ENCODE measurements around the gene ASB15.

Gene ASB15

DNA sequence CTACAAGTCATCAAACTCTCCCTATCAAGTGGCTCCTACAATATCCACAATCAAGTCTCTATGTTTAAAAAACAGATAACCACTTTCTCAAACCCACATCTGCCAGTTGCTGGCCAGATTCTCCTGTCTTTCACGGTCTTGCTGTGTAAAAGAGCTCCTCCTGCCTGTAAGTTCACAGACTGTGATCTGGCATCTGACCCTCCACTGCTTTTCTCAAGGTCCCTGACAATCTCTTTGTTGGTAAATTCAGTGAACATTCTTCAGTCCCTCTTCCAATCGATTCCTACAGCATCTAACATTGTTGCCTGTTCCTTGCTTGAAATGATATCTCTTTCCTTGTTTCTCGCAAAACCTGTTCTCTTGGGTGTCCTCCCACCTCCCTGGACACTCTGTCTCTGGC is 35.6 kb downstream of the ASB15 start:
- no peak for DNase-seq (ENCODE audit: low spot score)

DNA sequence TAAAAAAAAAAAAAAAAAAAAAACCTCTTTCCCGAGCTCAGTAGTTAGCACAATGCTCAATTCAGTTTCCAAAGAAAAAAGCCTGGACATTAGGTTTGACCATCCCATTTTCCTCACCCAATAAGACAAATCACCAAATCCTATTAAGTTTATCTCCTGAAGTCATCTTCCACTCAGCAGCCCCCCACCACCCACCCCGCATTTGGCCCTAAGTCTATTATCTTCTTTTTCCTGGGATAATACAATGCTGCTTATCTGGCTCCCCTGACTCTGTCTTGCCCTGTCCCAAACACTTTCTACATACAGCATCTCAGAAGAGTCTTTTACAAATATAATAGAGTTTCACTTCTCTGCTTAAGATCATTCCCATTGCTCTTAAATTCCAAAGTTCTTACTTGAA is 36.3 kb downstream of the ASB15 start:
- no peak for DNase-seq (ENCODE audit: low spot score)

DNA sequence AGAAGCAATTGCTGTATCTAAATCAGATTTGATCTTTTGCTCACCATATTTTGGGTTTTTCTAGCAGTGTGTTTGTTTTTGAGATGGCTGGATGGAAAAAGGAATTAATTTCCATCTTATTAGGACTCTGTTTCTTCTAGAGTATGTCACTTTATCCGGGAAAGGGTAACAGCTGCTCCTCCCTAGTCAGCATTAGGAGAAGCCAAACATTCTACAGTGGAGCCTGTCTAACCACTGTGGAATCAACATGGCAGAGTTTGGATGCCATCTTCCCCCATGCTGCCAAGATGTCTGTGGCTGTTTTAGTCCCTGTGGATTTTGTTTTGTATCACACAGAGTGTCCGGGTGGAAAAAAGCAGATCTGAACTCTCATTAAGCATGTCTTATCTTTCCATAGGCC is 38.0 kb downstream of the ASB15 start:
- no peak for DNase-seq (ENCODE audit: low spot score)

DNA sequence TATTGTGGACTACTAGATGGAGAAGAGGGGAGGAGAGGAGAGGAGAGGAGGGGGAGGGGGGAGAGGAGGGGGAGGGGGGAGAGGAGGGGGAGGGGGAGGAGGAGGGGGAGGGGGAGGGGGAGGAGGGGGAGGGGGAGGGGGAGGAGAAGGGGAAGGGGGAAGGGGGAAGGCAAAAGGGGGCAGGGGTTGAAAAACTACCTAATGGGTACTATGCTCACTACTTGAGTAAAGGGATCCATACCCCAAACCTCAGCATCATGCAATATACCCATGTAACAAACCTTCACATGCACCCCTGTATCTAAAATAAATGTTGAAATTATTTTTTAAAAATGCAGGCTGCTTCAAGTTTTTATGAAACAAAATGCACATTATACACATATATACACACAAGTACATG is 39.0 kb downstream of the ASB15 start:
- DNase-seq (ENCODE audit: low spot score): no peak

DNA sequence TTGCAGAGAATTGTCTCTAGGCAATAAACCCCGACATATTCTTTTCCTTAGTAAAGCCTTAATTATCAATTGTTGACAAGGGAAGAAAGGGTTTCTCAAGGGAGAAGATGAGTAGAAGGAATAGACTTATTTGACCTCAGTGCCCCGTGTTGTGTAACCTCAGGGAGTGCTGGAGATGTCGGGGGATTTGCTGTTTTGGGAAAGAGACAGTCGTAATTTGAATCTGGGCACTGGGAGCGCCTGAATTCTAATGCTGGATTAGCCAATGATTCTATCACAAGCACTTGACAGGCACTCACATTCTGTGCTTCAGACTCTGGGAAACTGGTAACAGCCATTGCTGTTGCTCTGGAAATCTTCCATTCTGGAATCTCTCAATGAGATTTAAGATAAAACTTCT is 40.3 kb downstream of the ASB15 start:
- DNase-seq (ENCODE audit: low spot score): no peak

DNA sequence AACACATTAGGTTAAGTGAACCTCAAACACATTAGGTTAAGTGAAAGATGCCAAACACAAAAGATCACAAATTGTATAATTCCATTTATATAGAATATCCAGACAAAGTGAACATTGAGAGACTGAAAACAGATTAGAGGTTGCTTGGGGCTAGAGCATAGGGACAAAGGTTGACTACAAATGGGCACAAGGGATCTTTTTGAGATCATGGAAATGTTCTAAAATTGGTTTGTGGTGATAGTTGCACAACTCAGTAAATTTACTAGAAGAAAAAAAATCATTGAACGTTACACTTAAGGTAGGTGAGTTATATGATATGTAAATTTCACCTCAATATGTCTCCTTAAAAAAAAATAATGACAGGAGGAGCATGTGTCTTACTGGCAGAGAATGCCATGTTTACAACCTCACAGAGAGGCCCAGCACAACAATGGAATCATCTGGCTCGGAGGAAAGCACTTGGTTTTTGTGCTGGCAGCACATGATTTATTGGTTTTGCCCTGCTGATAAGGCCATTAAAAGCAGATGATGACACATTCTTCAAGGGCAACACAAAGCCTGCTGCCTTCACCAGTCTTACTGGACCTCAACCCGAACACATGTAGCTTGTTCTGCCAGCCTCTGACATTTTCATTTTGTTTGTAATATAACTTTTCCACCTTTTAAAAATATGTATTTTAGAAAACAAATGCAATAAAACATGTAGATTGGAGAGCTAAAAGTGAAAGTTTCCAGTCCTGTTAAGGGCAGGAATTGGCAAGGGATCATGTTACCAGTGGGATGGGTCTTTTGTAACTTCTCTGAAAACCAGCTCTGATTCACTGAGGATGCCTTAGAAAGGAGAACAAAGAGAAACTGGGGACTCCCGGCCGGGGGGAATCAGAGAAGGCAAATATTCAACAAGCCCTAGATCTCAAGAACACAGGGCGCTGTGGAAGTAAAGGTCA is 42.1 kb downstream of the ASB15 start:
- peak; percentile 34 for DNase-seq (ENCODE audit: low spot score)

DNA sequence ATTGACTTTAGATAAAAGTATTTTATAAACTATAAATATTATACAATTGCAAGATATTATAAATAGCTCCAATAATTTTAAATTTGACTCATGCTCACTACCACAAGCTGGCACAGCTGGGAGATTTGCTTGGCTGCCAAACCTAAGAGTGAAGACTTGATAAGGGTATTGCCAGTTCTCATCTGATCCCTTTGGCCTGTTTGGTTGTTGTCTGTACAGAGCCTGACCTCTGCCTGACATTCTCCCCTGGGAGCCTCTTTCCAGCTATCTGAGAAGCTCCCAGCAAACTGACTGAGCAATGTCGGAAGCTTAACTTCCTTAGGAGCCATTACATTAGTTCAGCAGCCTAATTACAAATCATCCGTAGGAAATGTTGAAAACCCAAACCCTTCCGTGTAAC is 43.9 kb downstream of the ASB15 start:
- no peak for DNase-seq (ENCODE audit: low spot score)

DNA sequence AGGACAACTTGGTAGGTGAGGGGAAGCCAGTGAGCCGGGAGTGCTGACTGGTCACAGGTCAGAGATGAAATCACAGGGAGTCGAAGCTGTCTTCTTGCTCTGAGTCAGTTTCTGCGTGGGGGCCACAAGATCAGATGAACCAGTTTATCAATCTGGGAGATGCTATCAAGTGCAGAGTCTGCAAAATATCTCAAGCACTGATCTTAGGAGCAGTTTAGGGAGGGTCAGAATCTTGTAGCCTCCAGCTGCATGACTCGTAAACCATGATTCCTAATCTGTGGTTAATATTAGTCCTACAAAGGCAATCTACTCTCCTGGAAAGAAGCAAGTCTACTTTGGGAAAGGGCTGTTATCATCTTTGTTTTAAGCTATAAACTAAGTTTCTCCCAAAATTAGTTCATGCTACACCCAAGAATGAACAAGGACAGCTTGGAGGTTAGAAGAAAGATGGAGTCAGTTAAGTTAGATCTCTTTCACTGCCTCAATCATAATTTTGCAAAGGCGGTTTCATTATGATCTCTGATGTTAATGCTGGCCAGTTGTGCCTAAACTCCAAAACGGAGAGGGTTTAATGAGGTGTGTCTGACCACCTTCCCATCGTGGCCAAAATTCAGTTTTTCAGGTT is 45.6 kb downstream of the ASB15 start:
- DNase-seq (ENCODE audit: low spot score): no peak

DNA sequence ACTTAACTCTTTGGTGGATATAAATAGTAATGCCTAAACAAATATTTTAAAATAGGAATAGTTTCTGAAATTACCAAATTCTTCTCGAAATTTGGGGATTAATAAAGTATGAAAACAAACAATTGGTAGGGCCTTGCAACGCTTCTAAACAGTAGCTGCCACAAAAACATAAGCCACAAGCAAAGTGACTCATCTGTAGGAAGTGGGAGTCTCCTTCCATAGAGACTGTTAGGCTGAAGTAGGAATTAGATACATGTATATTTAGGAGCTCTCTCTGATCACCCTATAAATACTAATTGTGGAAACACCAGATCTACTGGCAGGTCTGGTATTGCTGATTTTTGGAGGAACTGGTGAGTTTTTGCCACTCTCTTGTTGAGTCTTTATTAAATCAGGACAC is 48.3 kb downstream of the ASB15 start:
- no peak for DNase-seq (ENCODE audit: low spot score)

DNA sequence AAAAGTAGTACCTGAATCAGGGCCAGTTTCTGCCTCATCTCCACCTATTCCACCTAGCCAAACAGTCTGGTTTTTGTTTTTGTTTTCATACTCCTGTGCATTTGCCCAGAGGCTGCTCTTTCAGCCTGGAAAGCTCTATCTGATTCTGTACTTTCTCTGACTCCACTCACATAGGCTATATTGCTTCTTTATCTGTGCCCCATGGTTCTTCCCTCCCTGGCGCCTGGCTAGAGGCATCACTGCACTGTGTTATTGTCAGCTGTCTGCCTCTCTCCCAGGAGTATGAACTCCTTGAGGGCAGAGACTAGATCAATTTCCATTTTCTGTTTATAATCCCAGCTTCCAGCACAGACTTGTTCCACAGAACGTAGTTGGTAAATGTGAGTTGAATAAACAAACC is 49.0 kb downstream of the ASB15 start:
- DNase-seq (ENCODE audit: low spot score): no peak

DNA sequence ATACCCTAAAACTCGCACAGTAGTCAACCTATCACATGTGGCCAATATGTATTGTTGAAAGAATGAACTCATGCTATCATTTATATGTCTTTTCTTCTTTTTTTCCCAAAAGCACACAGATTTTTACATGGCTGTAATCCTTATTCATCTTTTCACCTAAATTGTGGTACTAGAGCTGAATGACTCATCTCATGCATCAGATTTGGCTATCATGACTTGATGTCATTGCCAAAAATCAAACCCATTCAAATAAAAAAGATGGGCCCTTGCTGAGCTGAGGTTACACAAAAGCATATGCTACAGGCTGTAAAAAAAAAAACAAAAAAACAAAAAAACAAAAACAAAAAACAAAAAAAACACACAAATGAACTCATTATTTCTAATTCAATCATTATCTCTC is 50.8 kb downstream of the ASB15 start:
- no peak for DNase-seq (ENCODE audit: low spot score)

DNA sequence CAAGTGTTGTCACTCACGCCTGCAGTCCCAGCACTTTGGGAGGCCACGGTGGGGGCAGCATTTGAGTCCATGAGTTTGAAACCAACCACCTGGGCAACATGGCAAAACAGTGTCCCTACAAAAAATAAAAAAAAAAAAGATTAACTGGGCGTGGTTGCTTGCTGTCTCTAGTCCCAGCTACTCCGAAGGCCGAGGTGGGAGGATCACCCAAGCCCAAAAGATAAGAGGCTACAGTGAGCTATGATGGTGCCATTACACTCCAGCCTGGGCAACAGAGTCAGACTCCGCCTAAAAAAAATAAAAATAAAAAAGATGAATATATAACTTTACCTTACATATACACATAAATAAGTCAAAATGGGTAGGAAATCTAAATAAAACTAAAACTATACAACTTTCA is 51.5 kb downstream of the ASB15 start:
- DNase-seq (ENCODE audit: low spot score): no peak

DNA sequence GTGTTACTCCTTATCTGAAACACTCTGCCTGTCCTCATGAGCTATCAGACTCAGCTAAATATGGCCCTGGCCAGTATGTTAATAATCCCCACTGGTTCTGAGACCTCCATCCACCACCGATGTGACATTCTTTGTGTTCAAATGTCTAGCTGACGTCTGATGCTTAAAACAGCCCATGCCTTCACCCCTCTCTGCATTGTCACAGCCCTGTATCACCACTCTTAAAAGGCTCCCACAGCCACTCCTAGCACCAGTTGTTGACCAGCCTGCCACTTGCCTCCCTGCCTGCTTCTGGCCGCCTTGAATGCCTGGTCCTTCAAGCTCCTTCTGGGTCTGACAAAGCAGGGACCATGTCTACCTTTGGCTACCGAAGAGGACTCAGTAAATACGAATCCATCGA is 54.0 kb downstream of the ASB15 start, which contains the start of gene LMOD2:
TSS of gene LMOD2 (plus strand) at position 253 of the 400 bp plus-strand sequence. CDS start at position 351, 98 bp downstream.
- DNase-seq (ENCODE audit: low spot score): no peak

DNA sequence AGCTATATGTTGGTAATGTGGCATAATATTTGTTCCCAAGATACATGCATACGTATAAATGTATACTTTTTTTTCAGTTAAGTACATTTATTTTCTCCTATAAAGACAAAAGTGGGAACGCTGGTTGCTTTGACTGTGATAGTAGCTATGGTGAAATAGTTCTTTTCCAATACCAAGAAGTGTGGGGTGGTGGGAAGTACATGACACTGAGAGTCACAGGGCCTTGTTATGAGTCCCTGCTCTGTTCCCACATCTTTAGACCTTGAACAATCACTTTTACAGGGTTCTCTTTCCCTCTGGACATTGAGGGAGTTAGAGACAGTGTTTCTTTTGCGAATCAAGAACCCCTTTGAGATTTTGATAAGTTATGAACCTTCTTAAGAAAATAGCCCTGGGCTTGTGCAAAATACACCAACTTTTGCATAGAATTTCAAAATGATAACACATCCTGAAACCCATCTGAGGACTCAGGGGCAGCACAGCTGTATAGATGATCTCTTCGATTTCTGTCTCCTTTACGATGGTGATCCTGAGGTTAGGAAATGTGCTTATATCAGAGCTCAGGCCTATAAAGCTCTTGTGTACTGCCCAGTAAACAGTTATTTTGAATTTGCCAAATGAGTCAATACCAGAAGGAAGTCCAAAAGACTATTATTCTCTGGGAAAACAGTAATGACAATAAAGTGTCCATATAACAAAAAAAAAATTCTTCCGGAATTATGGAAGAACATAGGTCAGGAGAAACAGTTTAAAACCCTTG is 55.1 kb downstream of the ASB15 start:
- no peak for DNase-seq (ENCODE audit: low spot score)

DNA sequence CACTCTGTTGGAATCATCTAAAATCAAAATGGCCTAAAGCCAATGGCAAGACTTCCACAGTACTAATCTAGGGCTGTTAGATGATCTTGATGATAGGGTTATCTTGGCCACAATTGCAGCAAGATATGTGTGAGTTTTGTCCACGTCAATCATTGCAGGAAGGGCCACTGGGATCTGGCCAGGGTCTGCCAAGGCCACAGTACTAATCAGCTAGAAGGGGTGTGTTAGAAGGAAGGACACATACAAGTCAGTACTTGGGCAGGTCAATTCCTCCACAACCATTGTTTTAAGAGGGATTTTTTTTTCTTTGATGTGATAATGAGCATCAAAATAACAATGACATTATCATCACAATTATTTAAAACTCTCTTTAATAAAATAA is 55.7 kb downstream of the ASB15 start:
- no peak for DNase-seq (ENCODE audit: low spot score)

DNA sequence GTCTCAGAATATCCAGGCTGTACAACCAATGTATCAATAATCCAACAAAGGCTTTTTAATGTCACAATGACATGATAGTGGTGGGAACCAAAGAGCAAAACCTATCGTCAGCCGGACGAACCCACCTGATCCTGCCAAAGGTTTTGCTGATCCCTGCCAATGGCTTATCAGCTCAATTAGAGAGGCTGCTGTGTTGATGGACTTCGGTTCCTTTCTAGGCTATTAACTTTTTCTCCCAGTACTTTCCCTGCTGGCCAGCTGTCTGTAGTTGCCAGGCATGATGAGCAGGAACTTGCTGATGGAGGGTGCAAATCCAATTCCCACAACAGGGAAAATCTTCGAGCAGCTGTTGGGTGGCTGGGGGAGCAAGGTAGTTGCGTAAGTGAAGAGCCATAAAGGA is 56.4 kb downstream of the ASB15 start:
- DNase-seq (ENCODE audit: low spot score): no peak

DNA sequence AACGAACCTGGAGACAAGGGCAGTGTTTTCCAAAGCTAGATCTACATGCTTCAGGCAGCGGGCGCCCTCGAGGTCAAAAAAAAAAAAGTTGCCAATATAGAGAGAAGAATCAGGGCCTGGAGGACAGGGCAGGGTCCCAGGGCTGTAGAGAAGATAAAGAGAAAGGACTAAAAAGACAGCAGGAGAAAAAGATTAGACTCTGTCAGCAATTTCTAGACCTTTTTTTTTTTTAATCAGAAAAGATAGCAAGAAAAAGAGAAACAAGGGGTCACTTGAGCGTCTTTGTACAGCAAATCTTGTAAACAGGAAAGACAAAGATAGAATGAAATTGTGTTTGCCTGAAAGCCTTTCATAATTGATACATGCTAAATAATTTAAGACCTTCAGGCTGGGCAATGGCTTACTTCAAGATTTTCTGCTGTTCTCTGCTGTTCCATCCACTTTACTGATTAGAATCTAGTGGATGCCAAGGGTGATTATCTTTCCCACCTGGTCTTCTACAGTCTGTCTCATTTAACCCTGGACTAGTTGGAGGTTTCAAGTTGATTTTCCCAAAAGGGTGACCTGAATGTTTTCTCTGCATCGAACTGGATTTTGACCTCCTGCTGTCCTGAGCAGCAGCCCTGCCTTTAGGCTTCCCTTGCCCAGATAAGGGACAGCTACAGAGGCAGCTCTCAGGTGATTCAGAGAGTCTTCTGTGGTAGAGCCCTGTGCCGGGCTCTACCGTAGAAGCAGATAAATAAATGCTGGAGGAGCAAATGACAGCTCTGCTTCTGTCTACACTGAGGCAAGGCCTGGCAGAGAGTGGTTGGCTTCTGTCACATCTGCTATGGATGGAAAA is 59.1 kb downstream of the ASB15 start:
- DNase-seq (ENCODE audit: low spot score): no peak

DNA sequence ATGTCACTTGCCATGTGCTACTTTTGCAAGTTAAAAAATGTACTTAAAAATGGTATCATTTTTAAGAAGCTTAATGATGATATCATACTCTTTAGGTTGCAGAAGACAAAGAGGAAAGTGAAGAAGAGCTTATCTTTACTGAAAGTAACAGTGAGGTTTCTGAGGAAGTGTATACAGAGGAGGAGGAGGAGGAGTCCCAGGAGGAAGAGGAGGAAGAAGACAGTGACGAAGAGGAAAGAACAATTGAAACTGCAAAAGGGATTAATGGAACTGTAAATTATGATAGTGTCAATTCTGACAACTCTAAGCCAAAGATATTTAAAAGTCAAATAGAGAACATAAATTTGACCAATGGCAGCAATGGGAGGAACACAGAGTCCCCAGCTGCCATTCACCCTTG is 60.1 kb downstream of the ASB15 start:
- DNase-seq (ENCODE audit: low spot score): no peak

DNA sequence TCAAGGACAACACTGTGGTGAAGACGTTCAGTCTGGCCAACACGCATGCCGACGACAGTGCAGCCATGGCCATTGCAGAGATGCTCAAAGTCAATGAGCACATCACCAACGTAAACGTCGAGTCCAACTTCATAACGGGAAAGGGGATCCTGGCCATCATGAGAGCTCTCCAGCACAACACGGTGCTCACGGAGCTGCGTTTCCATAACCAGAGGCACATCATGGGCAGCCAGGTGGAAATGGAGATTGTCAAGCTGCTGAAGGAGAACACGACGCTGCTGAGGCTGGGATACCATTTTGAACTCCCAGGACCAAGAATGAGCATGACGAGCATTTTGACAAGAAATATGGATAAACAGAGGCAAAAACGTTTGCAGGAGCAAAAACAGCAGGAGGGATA is 60.7 kb downstream of the ASB15 start:
- no peak for DNase-seq (ENCODE audit: low spot score)

DNA sequence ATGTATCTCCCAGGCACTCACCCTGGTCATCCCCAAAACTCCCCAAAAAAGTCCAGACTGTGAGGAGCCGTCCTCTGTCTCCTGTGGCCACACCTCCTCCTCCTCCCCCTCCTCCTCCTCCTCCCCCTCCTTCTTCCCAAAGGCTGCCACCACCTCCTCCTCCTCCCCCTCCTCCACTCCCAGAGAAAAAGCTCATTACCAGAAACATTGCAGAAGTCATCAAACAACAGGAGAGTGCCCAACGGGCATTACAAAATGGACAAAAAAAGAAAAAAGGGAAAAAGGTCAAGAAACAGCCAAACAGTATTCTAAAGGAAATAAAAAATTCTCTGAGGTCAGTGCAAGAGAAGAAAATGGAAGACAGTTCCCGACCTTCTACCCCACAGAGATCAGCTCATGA is 61.1 kb downstream of the ASB15 start:
- no peak for DNase-seq (ENCODE audit: low spot score)

DNA sequence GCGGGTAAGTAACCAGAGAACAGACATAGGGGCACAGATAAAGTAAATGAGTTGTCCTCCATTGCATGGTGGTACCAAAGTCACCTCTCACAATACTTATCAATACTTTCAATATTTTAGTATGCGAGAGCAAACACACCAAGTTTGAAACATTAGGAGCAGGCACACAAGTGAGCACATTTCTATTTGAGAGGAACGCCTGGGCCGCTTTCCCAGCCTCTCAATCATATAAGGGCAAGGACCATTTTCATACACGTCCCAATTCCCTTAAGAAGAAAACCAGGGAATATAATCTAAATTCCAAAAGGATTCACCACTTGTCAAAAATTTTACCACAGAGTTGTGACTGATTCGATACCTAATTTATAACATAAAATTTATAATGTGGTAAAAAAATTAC is 61.6 kb downstream of the ASB15 start:
- DNase-seq (ENCODE audit: low spot score): no peak

DNA sequence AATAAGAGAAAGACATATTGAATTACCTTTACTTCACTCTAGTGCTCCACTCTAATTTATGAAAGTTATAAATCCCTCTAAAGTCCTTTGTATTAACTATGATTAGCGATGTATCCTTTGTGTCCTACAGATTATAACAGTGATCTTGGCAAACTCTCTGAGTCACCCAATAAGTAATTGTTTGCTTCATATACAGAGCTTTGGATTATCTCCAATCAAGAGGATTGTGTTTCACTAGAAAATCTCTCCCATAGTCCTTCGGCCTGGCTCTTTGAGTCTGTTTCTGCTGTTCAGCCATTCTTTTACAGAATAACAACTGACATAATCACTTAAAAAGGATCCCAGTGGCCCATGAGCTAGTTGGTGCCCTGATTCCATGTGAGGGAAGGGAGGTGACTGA is 63.5 kb downstream of the ASB15 start:
- DNase-seq (ENCODE audit: low spot score): no peak
